Testis (tissue), 3 donors: ENCODE data around the gene TMEM269. TPM values are rescaled to one million over a fixed set of nuclear protein-coding genes. Genes with fewer than 3 reads are reported as not detected.

Experiments used
- DNase-seq: peaks from one replicate; pipeline ENCODE4 v3.0.0-alpha.2; 2019
- H3K27ac ChIP-seq, 2 donors: fragments of 200-600 bp; sonication (generic); one replicate each; pipeline ENCODE4 v1.5.1; 2019
- H3K27me3 ChIP-seq: fragments of 200-600 bp; sonication (generic); one replicate; pipeline ENCODE4 v1.5.1; 2019
- H3K36me3 ChIP-seq: fragments of 200-600 bp; sonication (generic); one replicate; pipeline ENCODE4 v1.5.1; 2017; ENCODE audit warnings: low read depth; ENCODE audit errors: missing control alignments
- H3K4me1 ChIP-seq: fragments of 200-600 bp; sonication (generic); one replicate; pipeline ENCODE4 v1.5.1; 2019
- H3K4me3 ChIP-seq, 2 donors: fragments of 200-600 bp; sonication (generic); one replicate each; pipeline ENCODE4 v1.5.1; 2017 to 2019
- H3K9me3 ChIP-seq: fragments of 200-600 bp; sonication (generic); one replicate; pipeline ENCODE4 v1.5.1; 2017
- POLR2A ChIP-seq: fragments of 450-650 bp; IDR thresholded peaks from one replicate; pipeline ENCODE4 v1.6.1; 2017; ENCODE audit warnings: antibody characterized with exemption, mild to moderate bottlenecking, moderate library complexity
- WGBS, 2 donors: methylation state at CpG; one replicate each; pipeline ENCODE4 v1.1.5; 2018; 5-methylcytosine and 5-hydroxymethylcytosine counted together
- intact Hi-C: fragments of 100-400 bp; cut with DNase I; formaldehyde crosslinking; loops from one replicate; pipeline ENCODE4 v1.15.1; 2023; ENCODE audit warnings: low total_unique reads
- polyA plus RNA-seq: library from polyadenylated mRNA; stranded (reverse); fragments of 350-450 nt; fragmentation: Illumina TruSeq; extraction: RNeasy Lipid Tissue Mini Kit (QIAGEN cat#74804); gene quantifications from one replicate; pipeline ENCODE4 v1.2.3, GENCODE V29; 2014; ENCODE audit warnings: low read depth, low replicate concordance; ENCODE audit not compliant: insufficient read depth
- total RNA-seq, 2 donors: library from RNA; depleted of rRNA; stranded (reverse); fragments of >200 nt; gene quantifications; one replicate each; pipeline ENCODE4 v1.2.3, GENCODE V29; 2016
- TF ChIP-seq, protein P1 (sequence below), 3 experiments: fragments of 450-650 bp in 2 of 3; fragments of 200-600 bp in 1 of 3; sonication (generic) in 1 of 3; IDR thresholded peaks; one replicate each; pipeline ENCODE4 v1.5.1; 2016 to 2019; ENCODE audit warnings: antibody characterized with exemption in 3 of 3, mild to moderate bottlenecking in 2 of 3, moderate library complexity in 1 of 3

TMEM269 gene
- total and polyA plus RNA-seq, 3 donors from 2014 or later, result 0.68 to 3.5 (median 1.6) TPM

DNA sequence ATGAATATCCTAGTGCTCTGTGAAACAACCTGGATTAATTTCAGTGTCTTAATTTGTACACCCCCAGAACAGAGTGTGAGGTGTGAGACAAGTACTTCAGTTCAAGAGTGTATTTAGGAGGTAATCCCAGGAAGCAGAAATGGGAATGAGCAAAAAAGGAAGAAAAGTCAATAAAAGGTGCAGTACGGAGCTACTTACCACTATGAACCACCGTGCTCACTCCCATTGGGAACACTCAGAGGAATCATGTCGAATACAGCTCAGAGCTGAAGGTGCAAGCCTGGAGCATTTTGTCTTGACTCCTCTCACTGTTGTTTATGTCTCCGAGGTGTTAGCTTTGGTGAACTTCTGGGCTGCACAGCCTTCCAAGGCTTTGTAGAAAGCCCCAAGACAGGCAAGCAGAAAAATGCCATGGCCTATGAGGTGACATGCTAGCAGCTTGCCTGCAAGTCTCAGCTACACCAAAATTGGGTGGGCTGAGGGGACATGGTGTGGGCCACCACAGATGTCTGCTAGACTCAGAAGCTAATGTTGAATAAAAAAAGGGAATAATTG is 39.8 kb downstream of the TMEM269 start:
- no peaks in the 10 kb centered on the region for H3K27me3 ChIP-seq
- no peak for DNase-seq
- TF ChIP-seq, protein P1, sequence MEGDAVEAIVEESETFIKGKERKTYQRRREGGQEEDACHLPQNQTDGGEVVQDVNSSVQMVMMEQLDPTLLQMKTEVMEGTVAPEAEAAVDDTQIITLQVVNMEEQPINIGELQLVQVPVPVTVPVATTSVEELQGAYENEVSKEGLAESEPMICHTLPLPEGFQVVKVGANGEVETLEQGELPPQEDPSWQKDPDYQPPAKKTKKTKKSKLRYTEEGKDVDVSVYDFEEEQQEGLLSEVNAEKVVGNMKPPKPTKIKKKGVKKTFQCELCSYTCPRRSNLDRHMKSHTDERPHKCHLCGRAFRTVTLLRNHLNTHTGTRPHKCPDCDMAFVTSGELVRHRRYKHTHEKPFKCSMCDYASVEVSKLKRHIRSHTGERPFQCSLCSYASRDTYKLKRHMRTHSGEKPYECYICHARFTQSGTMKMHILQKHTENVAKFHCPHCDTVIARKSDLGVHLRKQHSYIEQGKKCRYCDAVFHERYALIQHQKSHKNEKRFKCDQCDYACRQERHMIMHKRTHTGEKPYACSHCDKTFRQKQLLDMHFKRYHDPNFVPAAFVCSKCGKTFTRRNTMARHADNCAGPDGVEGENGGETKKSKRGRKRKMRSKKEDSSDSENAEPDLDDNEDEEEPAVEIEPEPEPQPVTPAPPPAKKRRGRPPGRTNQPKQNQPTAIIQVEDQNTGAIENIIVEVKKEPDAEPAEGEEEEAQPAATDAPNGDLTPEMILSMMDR (IDR thresholded peaks at IDR 0.05), result no peak
- TF ChIP-seq POLR2A, result no peak
- no peak overlapping the region for H3K27ac ChIP-seq
- no peak overlapping the region for H3K4me3 ChIP-seq
- H3K36me3 ChIP-seq, result no peaks in the 10 kb centered on the region
- WGBS, 2 donors, result 75 to 81% methylated on average over 4 of the region's 4 CpGs
- H3K9me3 ChIP-seq, result no peaks in the 10 kb centered on the region
- intact Hi-C loops, result no loop called here
- no peaks in the 10 kb centered on the region for H3K4me1 ChIP-seq

DNA sequence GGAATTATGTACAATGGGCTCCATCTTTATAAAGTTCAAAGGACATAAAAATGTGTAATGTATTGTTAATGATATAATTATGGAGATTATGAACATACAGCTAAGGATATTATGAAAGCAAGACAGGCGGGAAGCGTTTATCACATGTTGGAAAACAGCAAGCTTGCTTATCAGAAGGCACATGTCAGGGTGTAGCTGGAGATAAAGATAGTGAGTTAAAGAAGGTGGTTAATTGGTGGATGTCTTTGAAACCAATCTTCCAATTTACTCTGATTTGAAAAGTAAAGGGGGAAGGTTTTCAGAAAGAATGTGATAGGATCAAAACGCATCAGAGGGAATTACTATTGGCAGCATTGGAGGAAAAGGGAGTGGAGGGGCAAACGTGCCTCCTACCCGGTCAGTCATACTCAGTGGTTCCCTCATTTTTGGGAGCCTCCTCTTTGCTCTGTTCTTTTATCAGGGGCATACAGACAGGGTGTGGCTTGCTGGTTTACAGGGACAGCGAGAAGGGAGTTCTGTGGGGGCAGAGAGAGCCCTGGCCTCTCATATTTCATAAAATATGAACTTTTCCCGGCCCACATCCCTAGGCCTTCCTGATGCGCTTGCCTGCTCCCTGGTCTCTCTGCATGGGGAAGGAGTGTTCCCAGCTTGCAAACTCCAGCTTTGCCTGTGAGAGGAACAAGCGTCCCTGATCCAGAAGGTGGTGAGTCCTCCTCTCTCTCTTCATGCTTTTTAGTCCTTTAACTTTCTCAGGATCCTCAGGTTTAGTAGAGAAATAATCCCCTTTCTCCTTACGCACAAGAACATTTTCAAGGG is 40.5 kb downstream of the TMEM269 start:
- no peaks in the 10 kb centered on the region for H3K4me1 ChIP-seq
- no peak overlapping the region for H3K27ac ChIP-seq
- H3K4me3 ChIP-seq, result no peak overlapping the region
- TF ChIP-seq POLR2A, result no peak
- TF ChIP-seq, protein P1 (IDR thresholded peaks at IDR 0.05), result no peak
- no peaks in the 10 kb centered on the region for H3K27me3 ChIP-seq
- no peaks in the 10 kb centered on the region for H3K36me3 ChIP-seq
- WGBS, 2 donors, result 74 to 77% methylated on average over 10 of the region's 10 CpGs
- intact Hi-C loops, result no loop called here
- no peak for DNase-seq
- H3K9me3 ChIP-seq, result no peaks in the 10 kb centered on the region

DNA sequence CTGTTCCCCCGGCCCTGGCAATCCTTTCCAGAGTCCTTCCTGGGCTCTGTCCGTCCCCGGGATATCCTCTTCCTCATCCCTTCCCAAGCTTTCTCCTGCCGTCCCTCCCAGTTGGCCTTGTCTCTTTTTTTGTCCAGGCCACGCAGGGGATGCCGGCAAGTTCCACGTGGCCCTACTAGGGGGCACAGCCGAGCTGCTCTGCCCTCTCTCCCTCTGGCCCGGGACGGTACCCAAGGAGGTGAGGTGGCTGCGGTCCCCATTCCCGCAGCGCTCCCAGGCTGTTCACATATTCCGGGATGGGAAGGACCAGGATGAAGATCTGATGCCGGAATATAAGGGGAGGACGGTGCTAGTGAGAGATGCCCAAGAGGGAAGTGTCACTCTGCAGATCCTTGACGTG is 45.8 kb downstream of the TMEM269 start:
- Histone ChIP-seq H3K36me3 (no peaks in the 10 kb centered on the region), H3K4me3 (no peak overlapping the region), H3K27ac (no peak overlapping the region), H3K9me3 (no peaks in the 10 kb centered on the region), H3K4me1 (no peaks in the 10 kb centered on the region), H3K27me3 (no peaks in the 10 kb centered on the region)
- intact Hi-C loops, result no loop called here
- TF ChIP-seq, protein P1 (IDR thresholded peaks at IDR 0.05), result no peak
- TF ChIP-seq POLR2A, result no peak
- no peak for DNase-seq
- 87 to 92% methylated on average over 16 to 17 of the region's 17 CpGs for WGBS, 2 donors

DNA sequence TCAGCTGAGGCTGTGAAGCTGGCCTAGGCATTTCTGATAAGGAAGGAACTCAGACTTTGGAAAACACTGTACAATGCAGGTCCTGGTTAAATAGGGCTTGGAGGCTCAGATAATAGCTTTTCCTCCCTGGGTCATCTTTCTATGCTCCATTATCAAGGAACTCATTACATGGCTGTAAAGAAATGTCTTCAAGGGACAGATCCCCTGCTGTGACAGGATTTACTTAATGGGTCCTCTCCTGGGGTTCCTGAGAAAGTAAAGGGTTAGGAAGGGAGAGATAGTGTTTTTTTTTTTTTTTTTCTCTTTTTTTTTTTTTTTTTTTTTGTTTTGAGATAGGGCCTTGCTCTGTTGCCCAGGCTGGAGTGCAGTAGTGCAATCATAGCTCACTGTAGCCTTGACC is 46.5 kb downstream of the TMEM269 start:
- H3K36me3 ChIP-seq, result no peaks in the 10 kb centered on the region
- DNase-seq, result no peak
- H3K4me1 ChIP-seq, result no peaks in the 10 kb centered on the region
- H3K27me3 ChIP-seq, result no peaks in the 10 kb centered on the region
- no peaks in the 10 kb centered on the region for H3K9me3 ChIP-seq
- H3K4me3 ChIP-seq, result no peak overlapping the region
- intact Hi-C loops, result no loop called here
- H3K27ac ChIP-seq, result no peak overlapping the region
- TF ChIP-seq, protein P1 (IDR thresholded peaks at IDR 0.05), result no peak
- no peak for TF ChIP-seq POLR2A
